PC-9 (cell line): Measurements from ENCODE around the gene XKR7. TPM values are rescaled to one million over a fixed set of nuclear protein-coding genes. Genes with fewer than 3 reads are reported as not detected.

Experiments used
- BruUV-seq: library from RNA; stranded (reverse); fragments of 400-500 nt; replicated peaks from 2 replicates; lab custom pipeline; 2021; lab: Mats Ljungman, UMichigan
- CTCF ChIA-PET: fragments of 300-600 bp; sonication (Branson Sonifier 250); formaldehyde crosslinking; loops from one replicate; lab custom pipeline; 2022; ENCODE audit warnings: antibody characterized with exemption; lab: Charles Lee
- POLR2A ChIA-PET: fragments of 300-600 bp; sonication (Branson Sonifier 250); formaldehyde crosslinking; loops from one replicate; lab custom pipeline; 2022; ENCODE audit warnings: antibody characterized with exemption; ENCODE audit not compliant: unreplicated experiment; lab: Charles Lee
- DNase-seq, 2 experiments: peaks; one replicate each; pipeline versions ENCODE4 v3.0.0 to v3.0.0-alpha.2; 2015 to 2022; ENCODE audit warnings: mixed read lengths in 1 of 2
- H2AFZ ChIP-seq: fragments of 200-600 bp; sonication (generic); 2 replicates; pipeline ENCODE4 v1.8.1; 2017; ENCODE audit warnings: antibody characterized with exemption
- H3F3A ChIP-seq: fragments of 200-600 bp; sonication (generic); 2 replicates; pipeline ENCODE4 v1.8.1; 2017; ENCODE audit warnings: antibody characterized with exemption, mild to moderate bottlenecking, low read depth; ENCODE audit not compliant: insufficient read depth
- H3K27ac ChIP-seq: fragments of 200-600 bp; sonication (generic); 2 replicates; pipeline ENCODE4 v1.6.1; 2016; ENCODE audit warnings: mixed run types
- H3K27me3 ChIP-seq: fragments of 200-600 bp; sonication (generic); 2 replicates; pipeline ENCODE4 v1.6.1; 2016; ENCODE audit warnings: low read depth, mixed run types; ENCODE audit not compliant: insufficient read depth
- H3K36me3 ChIP-seq: fragments of 200-600 bp; sonication (generic); 2 replicates; pipeline ENCODE4 v1.6.1; 2016; ENCODE audit warnings: low read depth, mixed run types
- H3K4me1 ChIP-seq: fragments of 200-600 bp; sonication (generic); replicated peaks from 2 replicates; pipeline ENCODE4 v1.6.1; 2016; ENCODE audit warnings: mixed run types; ENCODE audit not compliant: insufficient read depth
- H3K4me2 ChIP-seq: fragments of 200-600 bp; sonication (generic); 2 replicates; pipeline ENCODE4 v1.6.1; 2017; ENCODE audit warnings: mixed run types
- H3K4me3 ChIP-seq: fragments of 200-600 bp; sonication (generic); 2 replicates; pipeline ENCODE4 v1.6.1; 2016; ENCODE audit warnings: mixed run types
- H3K79me2 ChIP-seq: fragments of 200-600 bp; sonication (generic); 2 replicates; pipeline ENCODE4 v1.6.1; 2017; ENCODE audit warnings: low read depth, mixed run types
- H3K9me2 ChIP-seq: fragments of 200-600 bp; sonication (generic); 2 replicates; pipeline ENCODE4 v1.8.1; 2017; ENCODE audit warnings: mild to moderate bottlenecking; ENCODE audit not compliant: insufficient read depth
- H3K9me3 ChIP-seq: fragments of 200-600 bp; sonication (generic); 2 replicates; pipeline ENCODE4 v1.8.1; 2016; ENCODE audit warnings: low read depth; ENCODE audit not compliant: insufficient read depth
- H4K20me1 ChIP-seq: fragments of 200-600 bp; sonication (generic); 2 replicates; pipeline ENCODE4 v1.8.1; 2017; ENCODE audit not compliant: insufficient read depth
- CTCF ChIP-seq: fragments of 200-600 bp; sonication (generic); conservative IDR thresholded peaks from 2 replicates; pipeline ENCODE4 v1.6.1; 2017; ENCODE audit warnings: mixed run types, antibody characterized with exemption, mild to moderate bottlenecking, moderate library complexity
- EZH2 ChIP-seq: fragments of 200-600 bp; sonication (generic); IDR thresholded peaks from 2 replicates; pipeline ENCODE4 v1.8.0; 2017; ENCODE audit warnings: antibody characterized with exemption, low read depth
- intact Hi-C: fragments of 100-400 bp; cut with micrococcal nuclease; formaldehyde crosslinking; loops from one replicate; pipeline ENCODE4 v1.10.0; 2022; ENCODE audit not compliant: unreplicated experiment
- total RNA-seq: library from RNA; stranded (reverse); gene quantifications from 2 replicates; pipeline ENCODE4 v1.2.3, GENCODE V29; 2021

XKR7 gene
- total RNA-seq, 1 experiment from 2014 or later = not detected

- Histone ChIP-seq H3K36me3 (no peaks in the 10 kb centered on the region), H3K9me2 (no peaks in the 10 kb centered on the region), H3K4me3 (no peak overlapping the region), H3K27me3 (peaks cover 55% of the 10 kb centered on the region), H2AFZ (no peak overlapping the region), H3F3A (no peaks in the 10 kb centered on the region), H3K27ac (no peak overlapping the region), H3K4me1 (no peaks in the 10 kb centered on the region), H3K4me2 (no peak overlapping the region), H4K20me1 (no peaks in the 10 kb centered on the region), H3K9me3 (no peaks in the 10 kb centered on the region), H3K79me2 (no peaks in the 10 kb centered on the region)
- ChIA-PET CTCF (no interaction called here), POLR2A (no interaction called here)
- no peak for TF ChIP-seq CTCF
- intact Hi-C loops = no loop called here
- BruUV-seq = no TSS peak
- no peak for DNase-seq
These were observed 17.1 kb downstream of the XKR7 start for GRCh38 chr20:31984981-31985471.

- no peaks in the 10 kb centered on the region for H3F3A ChIP-seq
- H3K4me3 ChIP-seq = no peak overlapping the region
- intact Hi-C loops = no loop called here
- CTCF ChIA-PET = no interaction called here
- TF ChIP-seq CTCF (no peak), EZH2 (no peak)
- no peak for DNase-seq
- H3K36me3 ChIP-seq = no peaks in the 10 kb centered on the region
- POLR2A ChIA-PET = no interaction called here
- H4K20me1 ChIP-seq = no peaks in the 10 kb centered on the region
- H3K4me2 ChIP-seq = no peak overlapping the region
- no peaks in the 10 kb centered on the region for H3K9me2 ChIP-seq
- H3K4me1 ChIP-seq = no peaks in the 10 kb centered on the region
- H2AFZ ChIP-seq = no peak overlapping the region
- BruUV-seq = no TSS peak
- no peaks in the 10 kb centered on the region for H3K9me3 ChIP-seq
- H3K27ac ChIP-seq = no peak overlapping the region
- H3K27me3 ChIP-seq = peaks cover 34% of the 10 kb centered on the region
- H3K79me2 ChIP-seq = no peaks in the 10 kb centered on the region
These were observed 19.8 kb downstream of the XKR7 start for GRCh38 chr20:31987744-31988143.

GRCh38 chr20:31988430-31989015 is 20.6 kb downstream of the XKR7 start:
- ChIA-PET POLR2A (no interaction called here), CTCF (no interaction called here)
- no peaks in the 10 kb centered on the region for H3K36me3 ChIP-seq
- no peaks in the 10 kb centered on the region for H3K4me1 ChIP-seq
- H2AFZ ChIP-seq = no peak overlapping the region
- no TSS peak for BruUV-seq
- no peak overlapping the region for H3K27ac ChIP-seq
- TF ChIP-seq CTCF (no peak), EZH2 (no peak)
- no peaks in the 10 kb centered on the region for H3F3A ChIP-seq
- no peaks in the 10 kb centered on the region for H3K9me2 ChIP-seq
- no peaks in the 10 kb centered on the region for H3K79me2 ChIP-seq
- no peaks in the 10 kb centered on the region for H3K9me3 ChIP-seq
- H4K20me1 ChIP-seq = no peaks in the 10 kb centered on the region
- H3K27me3 ChIP-seq = peaks cover 34% of the 10 kb centered on the region
- intact Hi-C loops = no loop called here
- no peak for DNase-seq
- H3K4me2 ChIP-seq = no peak overlapping the region
- H3K4me3 ChIP-seq = no peak overlapping the region
